Kidney glomerular epithelial cell (primary cell): ENCODE results near the gene TRDN.
"Not testable (repeated sequence)": the region's sequence is repeated elsewhere in the genome, so short reads cannot be mapped to it uniquely, and the experiment has no call there.

Source experiments
- DNase-seq: peaks from one replicate; lab custom pipeline; 2025; lab: John Stamatoyannopoulos, UW

TRDN gene

GRCh38 chr6:123276546-123276980 is 360.2 kb downstream of the TRDN start:
- no peak for DNase-seq

- no peak for DNase-seq
These were observed 372.8 kb downstream of the TRDN start for GRCh38 chr6:123263981-123264380.

- no peak for DNase-seq
These were observed 396.1 kb downstream of the TRDN start for GRCh38 chr6:123240626-123241025.

GRCh38 chr6:123233336-123233735 is 403.4 kb downstream of the TRDN start:
- DNase-seq, result no peak

GRCh38 chr6:123227789-123228188 is 409.0 kb downstream of the TRDN start:
- DNase-seq, result not testable (repeated sequence)

- no peak for DNase-seq
These were observed 410.4 kb downstream of the TRDN start for GRCh38 chr6:123226398-123226797.

GRCh38 chr6:123224077-123224476 is 412.7 kb downstream of the TRDN start:
- no peak for DNase-seq

GRCh38 chr6:123223461-123223860 is 413.3 kb downstream of the TRDN start:
- no peak for DNase-seq

- no peak for DNase-seq
These were observed 421.5 kb downstream of the TRDN start for GRCh38 chr6:123215211-123215610.

- DNase-seq, result no peak
These were observed 422.3 kb downstream of the TRDN start for GRCh38 chr6:123214433-123214832.

- no peak for DNase-seq
These were observed 422.8 kb downstream of the TRDN start for GRCh38 chr6:123213921-123214320.

- DNase-seq, result no peak
These were observed 424.8 kb downstream of the TRDN start for GRCh38 chr6:123211777-123212545.

GRCh38 chr6:123210645-123211044 is 426.1 kb downstream of the TRDN start:
- DNase-seq, result no peak

GRCh38 chr6:123207967-123208510 is 428.7 kb downstream of the TRDN start:
- DNase-seq, result no peak

- no peak for DNase-seq
These were observed 432.8 kb downstream of the TRDN start for GRCh38 chr6:123203928-123204327.

GRCh38 chr6:123201869-123202372 is 434.8 kb downstream of the TRDN start:
- DNase-seq, result no peak

- DNase-seq, result no peak
These were observed 443.5 kb downstream of the TRDN start for GRCh38 chr6:123193298-123193697.

- no peak for DNase-seq
These were observed 446.9 kb downstream of the TRDN start for GRCh38 chr6:123189816-123190215.

GRCh38 chr6:123182998-123183397 is 453.8 kb downstream of the TRDN start:
- no peak for DNase-seq

GRCh38 chr6:123176706-123177105 is 460.0 kb downstream of the TRDN start:
- no peak for DNase-seq

GRCh38 chr6:123171341-123172115 is 465.2 kb downstream of the TRDN start:
- DNase-seq, result no peak

GRCh38 chr6:123169774-123170095 is 467.0 kb downstream of the TRDN start:
- no peak for DNase-seq
